ENCODE data around the gene KIF19.

DNA sequence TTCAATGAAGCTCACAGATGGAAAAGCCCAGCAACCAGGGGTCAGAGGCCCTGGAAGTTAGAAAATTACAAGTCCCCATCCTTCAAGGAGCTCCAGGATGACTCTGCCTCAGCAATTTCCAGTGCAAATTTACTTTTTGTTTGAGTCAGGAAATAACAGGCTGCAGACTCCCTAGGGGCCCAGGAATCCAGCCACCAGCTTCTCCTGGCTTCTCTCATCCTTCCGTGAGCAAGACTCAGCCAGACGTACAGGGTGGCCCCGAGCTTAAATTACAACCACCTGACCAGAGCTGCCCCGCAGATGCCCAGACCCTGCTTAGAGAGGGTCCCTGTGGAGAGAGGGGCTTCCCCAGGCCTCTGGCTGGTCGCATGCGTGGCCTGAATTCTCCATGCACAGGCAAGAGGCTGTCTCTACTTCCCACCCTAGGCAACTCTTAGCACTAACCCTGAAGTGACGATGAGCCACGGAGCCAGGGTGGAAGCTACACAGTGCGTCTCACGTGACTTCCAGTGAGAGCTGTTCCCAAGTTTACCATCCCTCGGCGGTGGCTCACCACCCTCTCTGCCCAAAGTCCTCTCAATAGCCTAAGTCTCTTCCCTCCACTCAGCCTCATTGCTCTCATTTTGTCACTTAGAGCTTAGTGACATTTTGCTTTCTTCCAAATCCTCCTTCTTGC, 68.4 kb downstream of the KIF19 start:
- TF ChIP-seq, protein P1, sequence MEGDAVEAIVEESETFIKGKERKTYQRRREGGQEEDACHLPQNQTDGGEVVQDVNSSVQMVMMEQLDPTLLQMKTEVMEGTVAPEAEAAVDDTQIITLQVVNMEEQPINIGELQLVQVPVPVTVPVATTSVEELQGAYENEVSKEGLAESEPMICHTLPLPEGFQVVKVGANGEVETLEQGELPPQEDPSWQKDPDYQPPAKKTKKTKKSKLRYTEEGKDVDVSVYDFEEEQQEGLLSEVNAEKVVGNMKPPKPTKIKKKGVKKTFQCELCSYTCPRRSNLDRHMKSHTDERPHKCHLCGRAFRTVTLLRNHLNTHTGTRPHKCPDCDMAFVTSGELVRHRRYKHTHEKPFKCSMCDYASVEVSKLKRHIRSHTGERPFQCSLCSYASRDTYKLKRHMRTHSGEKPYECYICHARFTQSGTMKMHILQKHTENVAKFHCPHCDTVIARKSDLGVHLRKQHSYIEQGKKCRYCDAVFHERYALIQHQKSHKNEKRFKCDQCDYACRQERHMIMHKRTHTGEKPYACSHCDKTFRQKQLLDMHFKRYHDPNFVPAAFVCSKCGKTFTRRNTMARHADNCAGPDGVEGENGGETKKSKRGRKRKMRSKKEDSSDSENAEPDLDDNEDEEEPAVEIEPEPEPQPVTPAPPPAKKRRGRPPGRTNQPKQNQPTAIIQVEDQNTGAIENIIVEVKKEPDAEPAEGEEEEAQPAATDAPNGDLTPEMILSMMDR (optimal IDR thresholded peaks at IDR 0.05 in 1 of 3, IDR thresholded peaks at IDR 0.05 in 1 of 3, conservative IDR thresholded peaks at IDR 0.05 in 1 of 3; ENCODE audit: extremely low read depth in 1 of 3, insufficient read depth in 2 of 3, low read length in 3 of 3) = no peak
- no peak for TF ChIP-seq EZH2 (IDR thresholded peaks at IDR 0.05; ENCODE audit: low read length)
